C4-2B (cell line): Measurements from ENCODE around the gene RAPGEF1.

Source experiments
- CTCF ChIP-seq: fragments of 450-650 bp; conservative IDR thresholded peaks from 2 replicates; pipeline ENCODE4 v1.5.1; 2017; ENCODE audit warnings: mild to moderate bottlenecking
- ZFX ChIP-seq: fragments of 450-650 bp; IDR thresholded peaks from 2 replicates; pipeline ENCODE4 v1.6.1; 2017

GRCh38 chr9:131635285-131635684 is 104.6 kb downstream of the RAPGEF1 start:
- no peak for TF ChIP-seq CTCF
- no peak for TF ChIP-seq ZFX
